SKM-1 (cell line): Measurements from ENCODE around the gene SLX4.

Experiments
- DNase-seq: peaks from one replicate; lab custom pipeline; 2025; ENCODE audit not compliant: unreplicated experiment; lab: John Stamatoyannopoulos, UW

The SLX4 gene

DNA sequence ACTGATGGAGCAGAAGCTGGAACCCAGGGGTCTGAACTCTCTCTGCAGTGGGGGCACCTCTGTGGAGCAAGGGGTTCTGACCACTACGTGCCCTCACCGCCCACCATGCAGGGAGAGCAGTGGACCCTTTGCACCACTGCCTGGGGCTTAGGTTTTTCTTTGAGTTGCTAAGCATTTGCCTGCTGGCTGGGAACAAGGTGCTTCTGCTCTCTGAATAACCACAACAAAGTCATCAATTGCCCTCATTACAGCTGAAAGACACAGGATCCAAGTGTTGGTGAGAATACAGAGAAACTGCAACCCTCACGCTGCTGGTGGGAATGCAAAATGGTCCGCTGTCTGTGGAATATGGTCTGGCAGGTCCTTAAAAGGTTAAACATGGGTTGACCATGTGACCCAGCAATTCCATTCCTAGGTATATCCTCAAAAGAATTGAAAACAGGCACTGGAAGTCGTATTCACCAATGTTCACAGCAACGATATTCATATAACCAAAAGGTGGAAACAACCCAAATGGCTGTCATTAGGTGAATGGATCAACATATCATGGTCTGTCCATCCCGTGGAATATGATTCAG lies 57.0 kb downstream of the SLX4 start:
- no peak for DNase-seq

GRCh38 chr16:3553138-3553923 lies 58.1 kb downstream of the SLX4 start:
- no peak for DNase-seq

GRCh38 chr16:3550851-3551847 lies 60.3 kb downstream of the SLX4 start:
- no peak for DNase-seq

DNA sequence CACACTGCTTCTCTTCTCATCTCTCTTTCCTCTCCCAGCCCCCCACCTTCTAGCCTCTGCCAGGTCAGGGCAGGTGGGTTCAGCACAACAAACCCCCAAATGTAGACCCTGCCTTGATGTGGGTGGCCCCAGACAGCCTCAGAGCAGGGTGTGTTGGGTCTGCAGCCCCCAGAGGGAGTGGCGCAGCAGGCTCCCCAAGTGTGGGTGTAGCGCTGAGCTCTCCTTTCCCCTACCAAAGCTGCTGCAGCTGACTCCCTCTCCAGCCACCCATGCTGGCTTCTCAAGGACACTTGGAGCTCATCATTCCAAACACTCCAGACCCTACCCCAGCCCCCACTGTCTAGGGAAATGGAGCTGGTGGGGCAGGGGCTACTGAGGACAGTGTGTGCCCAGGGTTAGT lies 61.5 kb downstream of the SLX4 start:
- no peak for DNase-seq

DNA sequence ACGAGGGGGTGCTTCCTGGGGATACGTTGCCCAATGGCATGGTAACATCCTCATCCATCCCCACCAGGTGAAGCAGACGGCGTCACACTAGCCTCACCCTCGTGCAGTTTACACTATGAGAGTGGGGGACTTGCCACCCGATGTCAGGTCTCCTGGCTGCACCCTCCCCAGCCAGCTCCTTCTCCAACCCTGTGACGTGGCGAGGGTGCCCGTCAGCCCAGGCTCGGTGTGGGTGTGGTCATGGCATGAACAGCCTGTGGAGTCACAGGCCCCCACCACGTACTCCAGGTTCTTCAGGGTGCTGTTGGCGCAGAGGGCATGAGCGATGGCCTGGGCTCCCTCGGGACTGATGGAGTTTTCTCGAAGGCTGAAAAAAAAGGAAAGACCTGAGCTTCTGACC lies 62.5 kb downstream of the SLX4 start:
- no peak for DNase-seq

DNA sequence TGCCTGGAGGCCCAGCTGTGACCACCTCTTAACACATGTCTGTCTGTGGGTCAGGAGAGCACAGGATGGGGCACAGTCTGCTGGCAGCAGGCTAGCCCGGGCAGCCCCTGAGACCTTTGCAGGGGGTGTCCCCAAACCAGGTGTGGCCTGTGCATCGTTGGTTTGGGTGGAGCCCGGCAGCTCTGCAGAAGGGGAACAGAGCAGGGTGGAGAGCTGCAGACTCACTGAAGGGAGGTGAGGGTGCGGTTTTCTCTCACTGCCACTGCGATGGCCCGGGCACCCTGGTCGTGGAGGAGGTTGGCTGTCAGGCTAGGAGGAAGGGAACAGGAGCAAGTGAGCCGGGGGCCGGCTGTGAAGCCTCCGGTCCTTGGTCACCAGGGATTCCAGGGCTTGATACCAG lies 63.0 kb downstream of the SLX4 start:
- DNase-seq = no peak

DNA sequence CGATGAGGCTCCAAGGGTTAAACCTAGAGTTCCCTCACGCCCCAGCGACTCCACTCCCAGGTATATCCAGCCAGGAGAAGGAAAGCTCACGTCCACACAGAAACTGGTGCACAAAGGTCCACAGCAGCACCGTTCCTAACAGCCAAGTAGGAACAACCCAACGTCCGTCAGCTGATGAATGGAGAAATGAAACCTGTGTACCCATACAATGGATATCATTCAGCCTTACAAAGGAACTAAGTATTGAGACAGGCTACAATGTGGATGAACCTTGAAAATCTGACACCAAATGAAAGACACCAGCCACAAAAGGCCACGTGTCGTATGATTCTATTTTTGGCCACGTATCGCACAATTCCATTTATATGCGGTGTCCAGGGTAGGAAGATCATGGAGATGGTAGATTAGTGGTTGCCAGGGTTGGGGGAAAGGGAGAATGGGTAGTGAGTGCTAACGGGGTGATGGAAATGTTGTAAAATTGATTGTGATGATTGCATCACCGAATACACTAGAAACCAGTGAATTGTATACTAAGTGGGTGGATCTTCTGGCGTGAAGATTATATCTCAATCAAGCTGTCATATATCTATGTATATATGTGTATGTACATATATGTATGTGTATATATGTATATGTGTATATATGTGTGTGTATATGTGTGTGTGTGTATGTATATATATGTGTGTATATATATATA lies 64.3 kb downstream of the SLX4 start:
- DNase-seq = no peak

- DNase-seq = no peak
Measured at GRCh38 chr16:3542601-3543373, 68.6 kb downstream of the SLX4 start.

DNA sequence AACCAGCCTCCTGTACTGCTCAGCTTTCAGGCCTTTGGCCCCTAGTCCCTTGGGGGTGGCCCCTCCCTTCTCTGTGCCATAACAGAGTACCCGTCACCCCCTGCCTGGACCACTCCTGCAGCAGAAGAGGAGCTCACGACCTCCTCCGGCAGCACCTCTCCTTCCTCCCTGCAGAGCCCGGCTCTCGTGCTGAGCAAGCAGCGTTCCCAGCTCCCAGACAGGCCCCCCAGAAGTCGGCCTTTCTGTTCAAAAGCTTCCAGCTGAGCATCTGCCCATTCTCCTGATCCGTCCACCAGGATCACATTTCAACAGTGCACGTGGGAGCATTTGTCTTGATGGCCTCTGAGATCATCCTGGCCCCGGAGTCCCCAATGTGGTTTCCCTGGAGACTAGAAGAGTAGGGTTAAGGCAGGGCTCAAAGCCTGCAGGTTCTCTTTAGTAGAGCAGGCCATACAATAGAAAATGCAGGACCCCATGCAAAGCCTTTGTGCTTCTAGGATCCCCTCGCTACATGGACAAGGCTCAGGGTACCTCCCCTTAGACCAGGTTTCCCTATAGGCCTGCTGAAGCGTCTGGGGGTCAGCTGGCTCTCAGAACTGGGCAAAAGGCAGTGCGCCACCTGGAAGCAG lies 69.8 kb downstream of the SLX4 start:
- DNase-seq = no peak

- DNase-seq = no peak
Measured at GRCh38 chr16:3538222-3538621, 73.2 kb downstream of the SLX4 start.

- no peak for DNase-seq
Measured at GRCh38 chr16:3536851-3537250, 74.6 kb downstream of the SLX4 start.

- no peak for DNase-seq
Measured at GRCh38 chr16:3536271-3536731, 75.1 kb downstream of the SLX4 start.

DNA sequence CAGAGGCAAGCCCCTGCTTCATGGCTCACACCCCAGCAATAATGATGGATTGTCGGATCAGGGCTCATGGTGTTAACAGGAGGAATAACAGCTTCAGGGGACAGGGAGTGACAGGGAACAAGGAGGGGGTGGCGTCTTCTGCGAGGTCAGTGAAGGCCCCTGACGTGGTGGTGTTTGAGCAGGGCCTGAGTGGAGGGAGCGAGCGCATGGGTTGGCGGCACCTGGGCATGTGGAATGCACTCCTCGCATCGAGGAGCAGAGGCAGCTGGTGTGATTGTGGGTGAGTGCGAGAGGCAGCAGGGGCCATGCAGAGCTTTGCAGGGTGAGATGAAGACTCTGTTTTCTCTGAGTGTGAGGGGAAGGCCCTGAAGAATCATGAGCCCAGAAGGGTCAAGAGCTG lies 77.3 kb downstream of the SLX4 start:
- DNase-seq = no peak

GRCh38 chr16:3532741-3533140 lies 78.7 kb downstream of the SLX4 start:
- no peak for DNase-seq
